ENCODE measurements around the gene ABI1.

The ABI1 gene

DNA sequence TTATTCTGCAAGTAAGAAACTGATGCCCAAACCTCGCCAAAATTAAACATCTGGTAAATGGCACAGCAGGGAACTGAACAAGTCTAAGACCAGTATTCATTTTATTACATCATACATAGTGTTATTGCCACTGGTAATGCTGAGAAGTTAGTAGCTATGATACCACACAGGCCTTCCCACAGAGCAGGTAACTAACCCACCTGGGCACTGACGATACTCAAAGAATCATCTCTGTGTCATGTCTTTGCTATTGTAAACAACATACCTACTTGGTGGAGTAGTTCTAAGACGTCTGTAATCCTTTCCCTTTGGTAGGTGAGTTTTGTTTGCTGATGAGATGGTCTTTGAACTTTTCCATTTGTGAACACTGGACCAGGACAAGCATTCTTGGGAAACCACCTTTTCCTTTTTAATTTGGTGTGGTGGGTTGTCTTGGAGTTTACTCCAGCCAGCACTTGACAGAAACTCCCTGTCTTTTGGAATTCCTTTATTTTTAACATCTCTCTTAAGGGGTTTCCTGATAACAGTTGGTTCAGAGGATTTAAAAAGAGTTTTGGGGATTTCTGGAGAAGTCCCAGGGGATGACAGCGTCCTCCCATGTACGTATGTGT lies 122.4 kb downstream of the ABI1 start:
- H3K79me2 ChIP-seq (ENCODE audit: insufficient read depth, low read length), result no peaks in the 10 kb centered on the region
- H3K4me3 ChIP-seq (ENCODE audit: low read depth, low read length, poor library complexity, severe bottlenecking), result peak overlapping the region; percentile 20
- peaks cover 12% of the 10 kb centered on the region; the same call in 1 of the 2 replicates for H3F3A ChIP-seq (ENCODE audit: insufficient read depth, low read length)
- peak overlapping the region; percentile 60 for H3K4me2 ChIP-seq (ENCODE audit: low read length)
- no peak overlapping the region for H2AFZ ChIP-seq (ENCODE audit: low read length)
- no peaks in the 10 kb centered on the region for H4K20me1 ChIP-seq (ENCODE audit: insufficient read depth, low read length)
- peak overlapping the region; percentile 64 for H3K9ac ChIP-seq (ENCODE audit: low read length)
- TF ChIP-seq CTCF (IDR thresholded peaks at IDR 0.05; ENCODE audit: low read length) (no peak), EZH2 (IDR thresholded peaks at IDR 0.05; ENCODE audit: borderline replicate concordance, low read length) (no peak)
- H3K27me3 ChIP-seq (ENCODE audit: insufficient read depth, low read length), result no peaks in the 10 kb centered on the region
- no peaks in the 10 kb centered on the region for H3K9me2 ChIP-seq (ENCODE audit: low read depth, low read length)
- H3K4me1 ChIP-seq (ENCODE audit: insufficient read depth, low read length, severe bottlenecking), result peaks cover 66% of the 10 kb centered on the region
- H3K36me3 ChIP-seq (ENCODE audit: insufficient read depth, low read length), result peaks cover 87% of the 10 kb centered on the region
- H3K27ac ChIP-seq (ENCODE audit: low read depth, low read length, poor library complexity, severe bottlenecking), result peak overlapping the region; percentile 99
- no peaks in the 10 kb centered on the region for H3K9me3 ChIP-seq (ENCODE audit: low read length)

DNA sequence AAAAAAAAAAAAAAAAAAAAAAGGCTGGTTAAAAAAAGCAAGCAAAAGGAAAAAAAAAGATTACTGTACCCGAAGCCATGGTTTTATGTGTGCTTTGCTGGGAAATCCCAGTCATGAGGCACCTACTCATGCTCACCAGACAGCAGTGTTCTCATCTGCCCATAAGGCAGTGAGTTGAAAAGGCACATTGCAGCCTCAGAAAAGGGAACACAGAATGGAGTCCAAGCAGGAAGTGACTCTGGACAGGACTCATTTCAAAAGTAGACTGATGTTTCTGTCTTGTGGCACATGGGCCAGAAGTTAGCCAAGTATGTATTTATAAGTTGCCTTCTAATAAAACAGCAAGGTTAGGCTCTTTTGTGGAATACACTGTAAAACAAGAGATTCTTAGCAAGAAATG lies 123.0 kb downstream of the ABI1 start:
- H3K79me2 ChIP-seq (ENCODE audit: insufficient read depth, low read length), result no peaks in the 10 kb centered on the region
- TF ChIP-seq EZH2 (IDR thresholded peaks at IDR 0.05; ENCODE audit: borderline replicate concordance, low read length) (no peak), CTCF (IDR thresholded peaks at IDR 0.05; ENCODE audit: low read length) (no peak)
- peaks cover 12% of the 10 kb centered on the region; the same call in 1 of the 2 replicates for H3F3A ChIP-seq (ENCODE audit: insufficient read depth, low read length)
- H3K9ac ChIP-seq (ENCODE audit: low read length), result peak overlapping the region; percentile 64
- peaks cover 59% of the 10 kb centered on the region for H3K4me1 ChIP-seq (ENCODE audit: insufficient read depth, low read length, severe bottlenecking)
- H4K20me1 ChIP-seq (ENCODE audit: insufficient read depth, low read length), result no peaks in the 10 kb centered on the region
- H3K4me2 ChIP-seq (ENCODE audit: low read length), result peak overlapping the region; percentile 60; the same call in 1 of the 2 replicates
- H3K27me3 ChIP-seq (ENCODE audit: insufficient read depth, low read length), result no peaks in the 10 kb centered on the region
- H2AFZ ChIP-seq (ENCODE audit: low read length), result no peak overlapping the region
- no peaks in the 10 kb centered on the region for H3K9me3 ChIP-seq (ENCODE audit: low read length)
- peak overlapping the region; percentile 99 for H3K27ac ChIP-seq (ENCODE audit: low read depth, low read length, poor library complexity, severe bottlenecking)
- peaks cover 87% of the 10 kb centered on the region for H3K36me3 ChIP-seq (ENCODE audit: insufficient read depth, low read length)
- no peak overlapping the region for H3K4me3 ChIP-seq (ENCODE audit: low read depth, low read length, poor library complexity, severe bottlenecking)
- no peaks in the 10 kb centered on the region for H3K9me2 ChIP-seq (ENCODE audit: low read depth, low read length)

- peak overlapping the region; percentile 99 for H3K27ac ChIP-seq (ENCODE audit: low read depth, low read length, poor library complexity, severe bottlenecking)
- H3K9me2 ChIP-seq (ENCODE audit: low read depth, low read length), result no peaks in the 10 kb centered on the region
- no peaks in the 10 kb centered on the region for H3K79me2 ChIP-seq (ENCODE audit: insufficient read depth, low read length)
- peaks cover 12% of the 10 kb centered on the region; the same call in 1 of the 2 replicates for H3F3A ChIP-seq (ENCODE audit: insufficient read depth, low read length)
- TF ChIP-seq EZH2 (IDR thresholded peaks at IDR 0.05; ENCODE audit: borderline replicate concordance, low read length), result no peak
- TF ChIP-seq CTCF (IDR thresholded peaks at IDR 0.05; ENCODE audit: low read length), result no peak
- H3K4me3 ChIP-seq (ENCODE audit: low read depth, low read length, poor library complexity, severe bottlenecking), result no peak overlapping the region
- peaks cover 84% of the 10 kb centered on the region for H3K36me3 ChIP-seq (ENCODE audit: insufficient read depth, low read length)
- H3K9ac ChIP-seq (ENCODE audit: low read length), result no peak overlapping the region
- no peaks in the 10 kb centered on the region for H4K20me1 ChIP-seq (ENCODE audit: insufficient read depth, low read length)
- no peaks in the 10 kb centered on the region for H3K9me3 ChIP-seq (ENCODE audit: low read length)
- no peaks in the 10 kb centered on the region for H3K27me3 ChIP-seq (ENCODE audit: insufficient read depth, low read length)
- no peak overlapping the region for H2AFZ ChIP-seq (ENCODE audit: low read length)
- H3K4me1 ChIP-seq (ENCODE audit: insufficient read depth, low read length, severe bottlenecking), result peaks cover 44% of the 10 kb centered on the region
- no peak overlapping the region for H3K4me2 ChIP-seq (ENCODE audit: low read length)
Measured at GRCh38 chr10:26735435-26735834, 125.3 kb downstream of the ABI1 start.
